PC-9 (cell line): ENCODE results near the gene LAMTOR2. TPM values are rescaled to one million over a fixed set of nuclear protein-coding genes. Genes with fewer than 3 reads are reported as not detected.
A peak's percentile ranks its signal among the peaks of the same experiment; 100 is the strongest.

Experiments used
- BruUV-seq: library from RNA; stranded (reverse); fragments of 400-500 nt; replicated peaks from 2 replicates; lab custom pipeline; 2021; lab: Mats Ljungman, UMichigan
- CTCF ChIA-PET: fragments of 300-600 bp; sonication (Branson Sonifier 250); formaldehyde crosslinking; loops from one replicate; lab custom pipeline; 2022; ENCODE audit warnings: antibody characterized with exemption; lab: Charles Lee
- POLR2A ChIA-PET: fragments of 300-600 bp; sonication (Branson Sonifier 250); formaldehyde crosslinking; loops from one replicate; lab custom pipeline; 2022; ENCODE audit warnings: antibody characterized with exemption; ENCODE audit not compliant: unreplicated experiment; lab: Charles Lee
- DNase-seq, 2 experiments: peaks; one replicate each; pipeline versions ENCODE4 v3.0.0 to v3.0.0-alpha.2; 2015 to 2022; ENCODE audit warnings: mixed read lengths in 1 of 2
- H2AFZ ChIP-seq: fragments of 200-600 bp; sonication (generic); 2 replicates; pipeline ENCODE4 v1.8.1; 2017; ENCODE audit warnings: antibody characterized with exemption
- H3F3A ChIP-seq: fragments of 200-600 bp; sonication (generic); 2 replicates; pipeline ENCODE4 v1.8.1; 2017; ENCODE audit warnings: antibody characterized with exemption, mild to moderate bottlenecking, low read depth; ENCODE audit not compliant: insufficient read depth
- H3K27ac ChIP-seq: fragments of 200-600 bp; sonication (generic); 2 replicates; pipeline ENCODE4 v1.6.1; 2016; ENCODE audit warnings: mixed run types
- H3K27me3 ChIP-seq: fragments of 200-600 bp; sonication (generic); 2 replicates; pipeline ENCODE4 v1.6.1; 2016; ENCODE audit warnings: low read depth, mixed run types; ENCODE audit not compliant: insufficient read depth
- H3K36me3 ChIP-seq: fragments of 200-600 bp; sonication (generic); 2 replicates; pipeline ENCODE4 v1.6.1; 2016; ENCODE audit warnings: low read depth, mixed run types
- H3K4me1 ChIP-seq: fragments of 200-600 bp; sonication (generic); replicated peaks from 2 replicates; pipeline ENCODE4 v1.6.1; 2016; ENCODE audit warnings: mixed run types; ENCODE audit not compliant: insufficient read depth
- H3K4me2 ChIP-seq: fragments of 200-600 bp; sonication (generic); 2 replicates; pipeline ENCODE4 v1.6.1; 2017; ENCODE audit warnings: mixed run types
- H3K4me3 ChIP-seq: fragments of 200-600 bp; sonication (generic); 2 replicates; pipeline ENCODE4 v1.6.1; 2016; ENCODE audit warnings: mixed run types
- H3K79me2 ChIP-seq: fragments of 200-600 bp; sonication (generic); 2 replicates; pipeline ENCODE4 v1.6.1; 2017; ENCODE audit warnings: low read depth, mixed run types
- H3K9me2 ChIP-seq: fragments of 200-600 bp; sonication (generic); 2 replicates; pipeline ENCODE4 v1.8.1; 2017; ENCODE audit warnings: mild to moderate bottlenecking; ENCODE audit not compliant: insufficient read depth
- H3K9me3 ChIP-seq: fragments of 200-600 bp; sonication (generic); 2 replicates; pipeline ENCODE4 v1.8.1; 2016; ENCODE audit warnings: low read depth; ENCODE audit not compliant: insufficient read depth
- H4K20me1 ChIP-seq: fragments of 200-600 bp; sonication (generic); 2 replicates; pipeline ENCODE4 v1.8.1; 2017; ENCODE audit not compliant: insufficient read depth
- CTCF ChIP-seq: fragments of 200-600 bp; sonication (generic); conservative IDR thresholded peaks from 2 replicates; pipeline ENCODE4 v1.6.1; 2017; ENCODE audit warnings: mixed run types, antibody characterized with exemption, mild to moderate bottlenecking, moderate library complexity
- EZH2 ChIP-seq: fragments of 200-600 bp; sonication (generic); IDR thresholded peaks from 2 replicates; pipeline ENCODE4 v1.8.0; 2017; ENCODE audit warnings: antibody characterized with exemption, low read depth
- intact Hi-C: fragments of 100-400 bp; cut with micrococcal nuclease; formaldehyde crosslinking; loops from one replicate; pipeline ENCODE4 v1.10.0; 2022; ENCODE audit not compliant: unreplicated experiment
- total RNA-seq: library from RNA; stranded (reverse); gene quantifications from 2 replicates; pipeline ENCODE4 v1.2.3, GENCODE V29; 2021

The LAMTOR2 gene
- total RNA-seq, 1 experiment from 2014 or later: 76.8 TPM

GRCh38 chr1:156095906-156096508 lies 41.4 kb downstream of the LAMTOR2 start:
- POLR2A ChIA-PET: interaction anchor here (0.6 kb wide), 2 partner anchors 20 to 39 kb away, joined by 3 to 4 read pairs; no protein-coding TSS in a partner anchor
- peaks cover 24% of the 10 kb centered on the region for H3F3A ChIP-seq
- CTCF ChIA-PET: interaction anchor here (1.0 to 2.2 kb wide), 5 partner anchors 17 to 33 kb away, joined by 3 to 31 read pairs (median 8); no protein-coding TSS in a partner anchor
- TF ChIP-seq CTCF (no peak), EZH2 (no peak)
- no peaks in the 10 kb centered on the region for H3K79me2 ChIP-seq
- peak overlapping the region; percentile 39 for H3K4me2 ChIP-seq
- no peak overlapping the region for H3K4me3 ChIP-seq
- DNase-seq: peak in 1 of 2 experiments; percentile 52
- BruUV-seq: no TSS peak
- peaks cover 44% of the 10 kb centered on the region for H3K4me1 ChIP-seq
- no peaks in the 10 kb centered on the region for H3K9me2 ChIP-seq
- H3K36me3 ChIP-seq: no peaks in the 10 kb centered on the region
- H3K9me3 ChIP-seq: no peaks in the 10 kb centered on the region
- no peaks in the 10 kb centered on the region for H3K27me3 ChIP-seq
- no peaks in the 10 kb centered on the region for H4K20me1 ChIP-seq
- H3K27ac ChIP-seq: peak overlapping the region; percentile 13; the same call in 1 of the 2 replicates
- intact Hi-C loops: loop anchor here (1.0 to 10.0 kb wide), 2 partner anchors 34 to 219 kb away; no protein-coding TSS in a partner anchor
- no peak overlapping the region for H2AFZ ChIP-seq

GRCh38 chr1:156096640-156097391 lies 42.2 kb downstream of the LAMTOR2 start:
- Histone ChIP-seq H3K4me2 (peak overlapping the region; percentile 39), H4K20me1 (no peaks in the 10 kb centered on the region), H3F3A (peaks cover 26% of the 10 kb centered on the region), H3K9me2 (no peaks in the 10 kb centered on the region), H3K36me3 (no peaks in the 10 kb centered on the region), H3K27me3 (no peaks in the 10 kb centered on the region), H3K79me2 (no peaks in the 10 kb centered on the region), H3K27ac (peak overlapping the region; percentile 13; the same call in 1 of the 2 replicates), H3K9me3 (no peaks in the 10 kb centered on the region), H3K4me1 (peaks cover 48% of the 10 kb centered on the region), H3K4me3 (no peak overlapping the region), H2AFZ (no peak overlapping the region)
- no TSS peak for BruUV-seq
- TF ChIP-seq EZH2: no peak
- peak; percentile 95 for TF ChIP-seq CTCF
- DNase-seq: peak; percentile 68 to 88
- POLR2A ChIA-PET: interaction anchor here (0.5 to 0.7 kb wide), 5 partner anchors 19 to 129 kb away, joined by 3 to 29 read pairs (median 4); partner anchors contain the start of gene PMF1
- intact Hi-C loops: loop anchor here (1.0 to 10.0 kb wide), 2 partner anchors 33 to 218 kb away; no protein-coding TSS in a partner anchor
- CTCF ChIA-PET: interaction anchor here (0.6 to 2.2 kb wide), 10 partner anchors 17 to 263 kb away, joined by 3 to 31 read pairs (median 4); no protein-coding TSS in a partner anchor

GRCh38 chr1:156097499-156098178 lies 43.1 kb downstream of the LAMTOR2 start:
- BruUV-seq: no TSS peak
- intact Hi-C loops: loop anchor here (10.0 kb wide), 1 partner anchor 217 kb away; no protein-coding TSS in a partner anchor
- POLR2A ChIA-PET: no interaction called here

More at GRCh38 chr1:156097499-156098178, 43.1 kb downstream of the LAMTOR2 start:
- no peak for DNase-seq
- no peaks in the 10 kb centered on the region for H3K9me2 ChIP-seq
- H2AFZ ChIP-seq: no peak overlapping the region
- no peaks in the 10 kb centered on the region for H4K20me1 ChIP-seq
- H3K4me1 ChIP-seq: peaks cover 55% of the 10 kb centered on the region
- H3F3A ChIP-seq: peaks cover 30% of the 10 kb centered on the region
- CTCF ChIA-PET: interaction anchor here (0.7 to 2.1 kb wide), 6 partner anchors 25 to 262 kb away, joined by 3 to 11 read pairs (median 4); no protein-coding TSS in a partner anchor
- H3K9me3 ChIP-seq: no peaks in the 10 kb centered on the region
- no peaks in the 10 kb centered on the region for H3K27me3 ChIP-seq
- no peak overlapping the region for H3K4me2 ChIP-seq
- H3K79me2 ChIP-seq: no peaks in the 10 kb centered on the region
- no peaks in the 10 kb centered on the region for H3K36me3 ChIP-seq
- TF ChIP-seq CTCF (no peak), EZH2 (no peak)
- no peak overlapping the region for H3K27ac ChIP-seq
- no peak overlapping the region for H3K4me3 ChIP-seq
